HG02571 (cell line): ENCODE measurements around the gene CKAP5.

ENCODE experiments used
- ATAC-seq: cut with Tn5 transposase; IDR thresholded peaks from one replicate; pipeline ENCODE4 v1.9.1; 2021; ENCODE audit warnings: mild to moderate bottlenecking, moderate library complexity; ENCODE audit not compliant: unreplicated experiment

CKAP5 gene

DNA sequence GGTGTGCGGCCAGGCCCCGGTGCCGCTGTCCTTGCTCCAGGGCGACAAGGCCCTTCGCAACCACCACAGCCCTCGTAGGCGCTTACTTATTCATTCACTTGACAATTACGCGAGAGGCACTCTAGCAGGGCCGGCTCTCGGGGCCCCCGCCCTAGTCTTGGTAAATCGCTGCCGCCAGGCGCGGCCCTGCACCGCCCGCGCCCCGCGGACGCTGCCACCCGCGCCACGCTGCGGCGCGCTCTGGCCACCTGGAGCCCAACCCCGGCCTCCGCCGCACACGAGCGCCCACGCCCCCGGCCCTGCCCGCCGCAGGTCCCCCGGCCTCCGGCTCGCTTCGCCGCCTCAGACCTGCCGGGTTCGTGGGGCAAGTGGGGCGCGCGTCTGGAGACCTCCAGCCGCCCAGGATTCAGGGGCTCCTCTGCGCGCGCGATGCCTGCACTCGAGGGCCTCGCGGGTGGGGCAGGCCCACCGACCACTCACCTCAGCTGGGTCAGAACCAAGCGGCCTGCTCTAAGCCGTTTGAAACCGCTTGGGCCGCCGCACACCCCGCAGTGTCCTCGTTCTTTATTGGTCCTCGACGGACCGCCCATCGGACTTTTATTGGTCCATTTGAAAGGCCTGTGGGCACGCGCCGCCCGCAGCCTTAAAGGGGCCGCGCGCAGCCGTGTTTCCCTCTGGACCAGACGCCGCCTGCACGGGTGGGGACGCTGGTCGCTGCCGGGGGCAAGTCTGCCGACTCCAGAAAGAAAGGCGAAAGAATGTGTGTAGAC, at the start of gene CKAP5:
CKAP5 (minus strand) TSS at position 541 of the 770 bp plus-strand sequence. CDS start 25,049 bp downstream, outside the sequence.
- peak; percentile 94 for ATAC-seq

DNA sequence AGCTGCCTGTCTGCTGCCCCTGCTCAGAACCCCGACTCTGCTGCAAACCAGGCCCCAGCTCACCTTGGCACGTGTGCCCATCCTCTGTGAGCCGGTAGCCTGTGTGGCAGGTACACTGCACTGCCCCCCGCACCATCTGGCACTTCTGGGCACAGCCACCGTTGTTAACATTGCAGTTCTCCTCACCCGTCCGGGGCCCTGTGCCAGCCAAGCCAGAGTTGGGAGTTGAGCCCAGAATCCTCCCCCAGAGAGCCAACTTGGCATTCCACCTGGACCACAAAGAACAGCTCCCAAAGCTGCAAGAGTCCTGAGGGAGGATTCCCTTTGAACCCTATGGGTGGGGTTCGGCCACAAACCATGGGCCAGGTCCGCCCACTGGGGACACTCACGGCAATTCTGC, 49.7 kb upstream of the CKAP5 start:
- no peak for ATAC-seq

GRCh38 chr11:46894961-46895360, 48.9 kb upstream of the CKAP5 start:
- ATAC-seq, result no peak

DNA sequence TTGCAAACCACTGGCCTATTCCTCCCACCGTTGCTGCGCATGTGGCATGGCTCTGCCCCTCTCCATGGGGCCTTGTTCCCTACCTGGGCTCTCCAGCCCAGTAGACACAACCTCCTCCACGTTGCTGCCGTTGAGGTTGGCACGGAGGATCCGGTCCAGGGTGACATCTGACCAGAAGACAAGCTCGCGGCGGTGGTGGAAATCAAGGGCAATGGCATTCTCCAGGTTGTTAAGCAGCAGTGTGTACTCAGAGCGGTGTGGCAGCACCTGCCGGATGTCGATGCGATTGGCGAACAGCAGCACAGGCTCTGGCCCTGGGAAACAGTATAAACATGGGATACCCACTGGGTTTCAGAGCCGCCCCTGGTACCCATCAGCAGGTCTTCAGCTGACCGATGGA, 48.4 kb upstream of the CKAP5 start:
- no peak for ATAC-seq

GRCh38 chr11:46892838-46893237, 46.8 kb upstream of the CKAP5 start:
- ATAC-seq, result no peak

- ATAC-seq, result no peak
Measured at GRCh38 chr11:46892109-46892508, 46.0 kb upstream of the CKAP5 start.

DNA sequence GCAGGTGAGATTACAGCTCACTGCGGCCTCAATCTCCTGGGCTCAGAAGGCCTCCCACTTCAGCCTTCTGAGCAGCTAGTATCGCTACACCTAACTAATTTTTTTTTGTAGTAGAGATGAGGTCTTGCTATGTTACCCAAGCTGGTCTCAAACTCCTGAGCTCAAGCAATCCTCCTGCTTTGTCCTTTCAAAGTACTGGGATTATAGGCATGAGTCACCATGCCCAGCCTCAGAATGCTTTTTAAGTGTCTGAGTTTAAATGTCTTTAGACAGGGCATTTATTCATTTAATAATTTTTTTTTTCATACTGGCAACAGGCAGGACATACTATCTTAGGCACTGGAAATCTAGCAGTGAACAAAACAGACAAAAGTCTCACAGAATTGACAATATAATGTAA, 44.6 kb upstream of the CKAP5 start:
- no peak for ATAC-seq

- ATAC-seq, result peak; percentile 48
Measured at GRCh38 chr11:46889689-46890475, 43.8 kb upstream of the CKAP5 start.

DNA sequence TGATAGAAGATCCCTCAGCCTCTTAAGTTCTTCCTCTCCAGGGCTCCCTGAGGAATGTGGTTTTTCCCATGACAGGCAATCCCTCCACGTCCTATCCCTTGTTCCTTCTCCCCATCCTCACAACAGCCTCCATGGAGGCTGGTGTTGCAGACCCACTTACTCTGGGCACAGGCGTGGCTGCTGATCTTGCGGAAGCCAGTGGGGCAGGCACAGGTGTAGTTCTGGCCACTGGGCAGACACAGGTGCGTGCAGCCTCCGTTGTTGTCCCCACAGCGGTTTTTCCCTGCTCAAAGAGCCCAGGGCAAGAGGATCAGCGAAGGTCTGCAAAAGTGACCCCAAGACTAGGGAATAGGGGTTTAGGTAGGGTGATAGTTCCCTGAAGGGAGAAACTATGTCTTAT, 43.2 kb upstream of the CKAP5 start:
- ATAC-seq, result no peak

- no peak for ATAC-seq
Measured at GRCh38 chr11:46888636-46889035, 42.6 kb upstream of the CKAP5 start.

GRCh38 chr11:46886211-46886610, 40.1 kb upstream of the CKAP5 start:
- ATAC-seq, result no peak

GRCh38 chr11:46879056-46879585, 33.0 kb upstream of the CKAP5 start:
- no peak for ATAC-seq

DNA sequence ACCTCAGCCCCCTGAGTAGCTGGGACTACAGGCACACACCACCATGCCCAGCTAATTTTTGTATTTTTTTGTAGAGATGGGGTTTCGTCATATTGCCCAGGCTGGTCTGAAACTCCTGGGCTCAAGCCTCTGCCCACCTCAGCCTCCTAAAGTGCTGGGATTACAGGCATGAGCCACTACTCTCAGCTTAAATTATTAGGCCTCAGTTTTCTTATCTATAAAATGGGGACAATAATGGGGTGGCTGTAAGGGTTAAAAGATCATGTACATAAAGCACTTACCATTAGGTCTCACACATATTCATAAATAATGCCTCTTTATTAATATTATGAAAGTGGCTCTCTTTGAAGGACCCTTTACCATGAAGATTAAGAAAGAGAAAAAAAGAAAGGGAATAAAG, 31.5 kb upstream of the CKAP5 start:
- no peak for ATAC-seq

DNA sequence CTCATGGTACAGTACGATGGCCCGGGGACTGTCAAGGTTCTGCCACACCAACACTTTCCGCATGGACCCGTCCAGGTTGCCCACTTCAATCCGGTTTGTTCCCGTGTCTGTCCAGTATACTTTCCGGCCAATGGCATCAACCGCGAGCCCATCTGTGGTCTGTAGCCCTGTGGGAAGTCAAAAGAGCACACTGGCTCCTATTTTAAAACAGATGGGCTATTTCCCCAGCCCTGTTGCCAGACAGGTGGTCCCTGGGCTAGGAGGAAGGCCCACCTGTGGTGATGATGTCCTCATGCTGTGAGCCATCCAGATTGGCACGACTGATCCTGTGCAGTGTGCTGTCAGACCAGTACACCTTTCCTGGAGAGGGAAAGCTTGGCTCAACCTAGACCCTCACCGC, 30.4 kb upstream of the CKAP5 start:
- ATAC-seq, result no peak

GRCh38 chr11:46874586-46874985, 28.5 kb upstream of the CKAP5 start:
- ATAC-seq, result no peak

GRCh38 chr11:46868912-46869311, 22.8 kb upstream of the CKAP5 start:
- no peak for ATAC-seq

DNA sequence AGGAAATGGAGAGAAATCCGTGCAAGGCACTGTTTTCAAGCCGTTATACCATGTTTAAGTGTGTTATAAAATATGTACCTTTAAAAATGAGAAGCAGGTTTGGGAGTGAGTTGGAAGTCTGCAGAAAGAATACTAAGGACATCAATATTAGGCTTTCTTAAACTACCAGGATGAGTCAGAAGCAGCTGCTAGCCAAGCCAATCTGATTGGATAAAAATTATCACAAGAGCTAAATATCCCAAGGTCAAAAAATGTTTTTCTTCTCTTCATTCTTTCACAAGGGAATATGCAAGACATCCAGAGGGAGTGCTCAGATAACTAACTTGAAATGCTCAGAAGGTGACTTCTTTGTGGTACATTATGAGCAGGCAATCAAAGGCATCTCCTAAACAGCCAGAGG, 19.3 kb upstream of the CKAP5 start:
- no peak for ATAC-seq

DNA sequence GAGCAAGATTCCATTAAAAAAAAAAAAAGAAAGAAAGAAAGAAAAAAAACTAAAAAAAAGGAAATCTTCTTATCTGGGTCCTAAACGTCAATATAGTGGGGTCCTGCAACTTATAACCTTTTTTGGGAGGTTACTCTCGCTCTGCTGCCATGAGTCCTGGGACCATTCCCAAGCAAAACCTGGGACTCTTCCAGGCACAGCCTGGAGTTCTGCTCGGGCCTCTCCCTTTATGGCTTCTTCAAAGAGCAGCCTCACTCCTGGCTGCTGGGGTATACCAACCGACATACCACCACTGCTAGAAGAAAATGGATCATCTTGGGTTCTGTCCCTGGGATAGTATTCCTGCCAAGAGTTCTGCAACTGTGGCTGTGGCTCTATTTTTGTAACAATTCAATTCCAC, 14.1 kb upstream of the CKAP5 start:
- ATAC-seq, result no peak

DNA sequence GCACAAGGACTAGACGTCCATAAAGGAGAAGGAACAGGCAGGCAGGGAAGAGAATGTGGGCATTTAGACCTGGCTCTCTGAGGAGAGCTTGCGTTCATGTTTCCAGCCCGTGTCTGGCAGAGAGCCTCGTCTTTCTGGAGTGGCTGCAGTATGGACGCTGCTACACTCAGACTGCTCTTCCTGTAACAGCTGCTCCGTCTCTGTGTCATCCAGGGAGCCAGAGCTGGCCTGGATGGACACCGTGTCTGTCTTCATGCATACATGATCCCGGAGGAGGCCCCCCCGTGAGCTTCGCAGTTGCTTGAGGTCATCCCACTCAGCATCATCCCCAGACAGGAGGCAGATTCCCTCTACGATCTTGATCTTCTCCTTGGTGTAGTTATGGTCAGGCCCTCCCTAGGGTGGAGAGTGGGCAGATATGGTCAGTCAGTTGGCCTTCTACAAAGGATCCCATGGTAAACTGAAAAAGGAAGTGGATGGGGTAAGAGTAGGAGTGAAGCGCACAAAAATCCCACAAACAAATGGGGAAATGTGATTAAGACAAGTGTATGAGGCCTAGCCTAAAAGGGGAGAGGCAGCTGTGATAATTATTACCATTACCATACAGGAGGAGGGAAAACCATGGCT, 13.0 kb upstream of the CKAP5 start:
- no peak for ATAC-seq

- no peak for ATAC-seq
Measured at GRCh38 chr11:46857666-46858065, 11.6 kb upstream of the CKAP5 start.

- no peak for ATAC-seq
Measured at GRCh38 chr11:46856605-46857343, 10.7 kb upstream of the CKAP5 start.
